Uterus (tissue), 4 donors: ENCODE results near the gene FBXL15. TPM values are rescaled to one million over a fixed set of nuclear protein-coding genes. Genes with fewer than 3 reads are reported as not detected.

Experiments used
- DNase-seq, 2 donors: peaks; one replicate each; pipeline ENCODE4 v3.0.0-alpha.2; 2019 to 2020
- H3K27ac ChIP-seq, 2 donors: fragments of 200-600 bp; sonication (generic); 1 replicate in 1 of 2; 2 replicates in 1 of 2; pipeline ENCODE4 v1.5.1; 2016 to 2018
- H3K27me3 ChIP-seq, 2 donors: fragments of 200-600 bp; sonication (generic); one replicate each; pipeline ENCODE4 v1.5.1; 2018 to 2019; ENCODE audit warnings: control low read depth in 1 of 2
- H3K36me3 ChIP-seq, 2 donors: fragments of 200-600 bp; sonication (generic); one replicate each; pipeline ENCODE4 v1.5.1; 2019; ENCODE audit warnings: control low read depth in 1 of 2
- H3K4me1 ChIP-seq, 2 donors: fragments of 200-600 bp; sonication (generic); one replicate each; pipeline ENCODE4 v1.5.1; 2018 to 2019; ENCODE audit warnings: control low read depth in 1 of 2
- H3K4me3 ChIP-seq, 2 donors: fragments of 200-600 bp; sonication (generic); 1 replicate in 1 of 2; 2 replicates in 1 of 2; pipeline ENCODE4 v1.5.1; 2018 to 2019; ENCODE audit warnings: mild to moderate bottlenecking in 1 of 2
- H3K9me3 ChIP-seq, 2 donors: fragments of 200-600 bp; sonication (generic); one replicate each; pipeline ENCODE4 v1.5.1; 2019; ENCODE audit warnings: control low read depth in 1 of 2
- CTCF ChIP-seq, 4 experiments: fragments of 200-600 bp in 2 of 4; fragments of 450-650 bp in 2 of 4; sonication (generic) in 2 of 4; IDR thresholded peaks; one replicate each; pipeline ENCODE4 v1.5.1; 2016 to 2019; ENCODE audit warnings: antibody characterized with exemption in 4 of 4, mild to moderate bottlenecking in 2 of 4, moderate library complexity in 1 of 4
- POLR2A ChIP-seq, 2 donors: fragments of 450-650 bp; IDR thresholded peaks; one replicate each; pipeline ENCODE4 v1.6.1; 2016; ENCODE audit warnings: antibody characterized with exemption in 2 of 2, mild to moderate bottlenecking in 1 of 2, moderate library complexity in 1 of 2
- intact Hi-C: fragments of 100-400 bp; cut with DNase I; formaldehyde crosslinking; loops from one replicate; pipeline ENCODE4 v1.15.1; 2023; ENCODE audit warnings: low total_unique reads
- total RNA-seq, 4 donors: library from RNA; depleted of rRNA in 3 of 4; stranded (reverse); fragments of >200 nt in 3 of 4; gene quantifications; one replicate each; pipeline versions ENCODE4 v1.1.0 to v1.2.4, GENCODE V29; 2014 to 2023
- donor health status: DM: yes; HTN: yes; CAD: no.

FBXL15 gene
- total RNA-seq, 4 donors from 2014 or later: 6.8 to 40.0 (median 16.7) TPM

- Histone ChIP-seq H3K27ac (no peak overlapping the region), H3K4me3 (peak overlapping the region; percentile 79 to 92)
- intact Hi-C loops: no loop called here
These were observed 1.1 kb upstream of the FBXL15 start for GRCh38 chr10:102419269-102420180.

GRCh38 chr10:102420181-102420713, 389 bp upstream of the FBXL15 start:
- Histone ChIP-seq H3K27me3 (peaks cover 0 to 15% of the 10 kb centered on the region in 2 donors), H3K9me3 (no peaks in the 10 kb centered on the region), H3K27ac (peak overlapping the region; percentile 92), H3K4me1 (peaks cover 0 to 11% of the 10 kb centered on the region in 2 donors), H3K4me3 (peak overlapping the region; percentile 79 to 92), H3K36me3 (no peaks in the 10 kb centered on the region)
- intact Hi-C loops: no loop called here
- no peak for TF ChIP-seq POLR2A (IDR thresholded peaks at IDR 0.05)
- no peak for TF ChIP-seq CTCF (IDR thresholded peaks at IDR 0.05)
- no peak for DNase-seq

More at GRCh38 chr10:102419269-102420180, 1.1 kb upstream of the FBXL15 start:
- Histone ChIP-seq H3K4me1 (peaks cover 0 to 11% of the 10 kb centered on the region in 2 donors), H3K27me3 (peaks cover 0 to 21% of the 10 kb centered on the region in 2 donors), H3K9me3 (no peaks in the 10 kb centered on the region), H3K36me3 (no peaks in the 10 kb centered on the region)
- DNase-seq: peak in 1 of 2 donors; percentile 63
- TF ChIP-seq CTCF (IDR thresholded peaks at IDR 0.05): no peak
- no peak for TF ChIP-seq POLR2A (IDR thresholded peaks at IDR 0.05)

GRCh38 chr10:102421507-102421756, 796 bp downstream of the FBXL15 start:
- Histone ChIP-seq H3K9me3 (no peaks in the 10 kb centered on the region), H3K27me3 (peaks cover 0 to 8% of the 10 kb centered on the region in 2 donors), H3K27ac (peak overlapping the region; percentile 92), H3K4me3 (peak overlapping the region; percentile 79 to 92), H3K4me1 (peaks cover 0 to 11% of the 10 kb centered on the region in 2 donors), H3K36me3 (no peaks in the 10 kb centered on the region)
- intact Hi-C loops: no loop called here
- no peak for DNase-seq
- no peak for TF ChIP-seq CTCF (IDR thresholded peaks at IDR 0.05)
- no peak for TF ChIP-seq POLR2A (IDR thresholded peaks at IDR 0.05)

GRCh38 chr10:102421757-102422512, 1.3 kb downstream of the FBXL15 start:
- H3K27ac ChIP-seq: peak overlapping the region; percentile 92
- H3K4me1 ChIP-seq: peaks cover 0 to 11% of the 10 kb centered on the region in 2 donors
- H3K9me3 ChIP-seq: no peaks in the 10 kb centered on the region
- H3K4me3 ChIP-seq: peak overlapping the region; percentile 79 to 92
- no peak for DNase-seq
- H3K36me3 ChIP-seq: no peaks in the 10 kb centered on the region
- H3K27me3 ChIP-seq: peaks cover 0 to 8% of the 10 kb centered on the region in 2 donors
- TF ChIP-seq POLR2A (IDR thresholded peaks at IDR 0.05): no peak
- TF ChIP-seq CTCF (IDR thresholded peaks at IDR 0.05): no peak
- intact Hi-C loops: no loop called here
